GM12875 (cell line): ENCODE data around the gene LPP.
"Not testable (repeated sequence)": the region's sequence is repeated elsewhere in the genome, so short reads cannot be mapped to it uniquely, and the experiment has no call there.

ENCODE experiments used
- H3K4me3 ChIP-seq: one replicate; pipeline ENCODE4 v1.5.1; 2011; ENCODE audit warnings: low read depth, low read length, control low read depth
- CTCF ChIP-seq: IDR thresholded peaks from 2 replicates; pipeline ENCODE4 v1.5.1; 2011; ENCODE audit warnings: low read depth, mild to moderate bottlenecking, control low read depth, inconsistent platforms, low read length, moderate library complexity, borderline replicate concordance; ENCODE audit not compliant: insufficient read depth

LPP gene

GRCh38 chr3:188605905-188606304 lies 451.9 kb downstream of the LPP start:
- TF ChIP-seq CTCF = no peak
- H3K4me3 ChIP-seq = no peak overlapping the region

GRCh38 chr3:188607805-188608315 lies 453.9 kb downstream of the LPP start:
- no peak for TF ChIP-seq CTCF
- H3K4me3 ChIP-seq = no peak overlapping the region

GRCh38 chr3:188608401-188608800 lies 454.4 kb downstream of the LPP start:
- no peak overlapping the region for H3K4me3 ChIP-seq
- no peak for TF ChIP-seq CTCF

GRCh38 chr3:188613721-188614120 lies 459.8 kb downstream of the LPP start:
- H3K4me3 ChIP-seq = not testable (repeated sequence)

GRCh38 chr3:188617270-188617669 lies 463.3 kb downstream of the LPP start:
- no peak overlapping the region for H3K4me3 ChIP-seq
- no peak for TF ChIP-seq CTCF

- TF ChIP-seq CTCF = no peak
Measured at GRCh38 chr3:188617988-188618701, 464.2 kb downstream of the LPP start.

GRCh38 chr3:188620752-188621151 lies 466.8 kb downstream of the LPP start:
- TF ChIP-seq CTCF = no peak
- H3K4me3 ChIP-seq = no peak overlapping the region

More at GRCh38 chr3:188617988-188618701, 464.2 kb downstream of the LPP start:
- H3K4me3 ChIP-seq = no peak overlapping the region
